GM21528 (cell line): ENCODE measurements around the gene SEMA3F.

Experiments used
- ATAC-seq: cut with Tn5 transposase; IDR thresholded peaks from one replicate; pipeline ENCODE4 v1.9.1; 2021; ENCODE audit warnings: mild to moderate bottlenecking, moderate library complexity; ENCODE audit not compliant: unreplicated experiment, low FRiP score

The SEMA3F gene

DNA sequence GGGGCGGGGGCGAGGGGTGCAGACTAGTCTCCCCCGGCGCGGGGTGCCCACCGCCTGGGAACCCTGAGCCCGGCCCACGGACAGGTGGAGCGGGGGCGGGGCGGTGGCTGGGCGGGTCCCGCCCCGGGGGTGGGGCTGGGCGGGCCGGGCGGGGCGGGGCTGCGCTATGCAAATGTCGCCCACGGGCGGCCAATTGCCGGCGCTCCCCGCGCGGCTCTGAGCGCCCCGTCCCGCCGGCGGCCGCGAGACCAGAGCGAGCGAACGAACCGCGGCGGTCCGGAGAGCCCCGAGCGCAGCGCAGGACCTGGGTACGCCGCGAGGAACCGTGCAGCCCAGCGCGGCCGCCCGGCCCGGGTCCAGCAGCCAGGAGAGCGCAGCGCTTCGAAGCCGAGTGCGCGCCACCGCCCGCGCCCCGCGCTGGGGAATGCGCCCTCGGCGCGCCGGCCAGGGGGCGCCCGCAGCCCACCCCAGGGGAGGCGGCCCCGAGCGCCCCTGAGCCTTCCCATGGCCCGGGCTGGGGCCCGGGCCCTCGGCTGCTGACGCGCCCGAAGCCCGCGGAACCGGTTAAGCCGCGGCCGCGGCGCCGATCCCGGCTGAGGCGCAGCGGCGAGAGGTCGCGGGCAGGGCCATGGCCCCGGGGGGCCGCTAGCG, at the start of gene SEMA3F:
Gene SEMA3F (plus strand): TSS at position 485 of the 651 bp plus-strand sequence. CDS start 4,299 bp downstream, outside the sequence.
- ATAC-seq = peak; percentile 69

DNA sequence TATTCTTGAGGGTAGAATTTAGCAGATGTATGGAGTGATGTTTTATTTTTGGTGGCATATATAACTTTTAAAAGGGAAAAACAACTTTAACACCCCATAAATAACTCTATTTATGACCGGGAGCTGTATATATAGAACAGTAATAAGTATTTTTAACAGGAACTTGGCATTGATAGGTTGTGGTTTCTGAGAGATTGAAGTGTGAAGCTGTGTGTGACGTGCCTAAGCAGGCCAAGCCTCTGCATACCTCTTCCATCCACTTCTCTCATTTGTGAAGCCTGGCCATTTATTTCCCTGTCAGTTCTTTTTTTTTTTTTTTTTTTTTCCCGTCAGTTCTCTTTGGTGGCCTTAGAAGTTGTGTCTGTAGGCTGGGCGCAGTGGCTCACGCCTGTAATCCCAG, 43.4 kb upstream of the SEMA3F start:
- no peak for ATAC-seq

DNA sequence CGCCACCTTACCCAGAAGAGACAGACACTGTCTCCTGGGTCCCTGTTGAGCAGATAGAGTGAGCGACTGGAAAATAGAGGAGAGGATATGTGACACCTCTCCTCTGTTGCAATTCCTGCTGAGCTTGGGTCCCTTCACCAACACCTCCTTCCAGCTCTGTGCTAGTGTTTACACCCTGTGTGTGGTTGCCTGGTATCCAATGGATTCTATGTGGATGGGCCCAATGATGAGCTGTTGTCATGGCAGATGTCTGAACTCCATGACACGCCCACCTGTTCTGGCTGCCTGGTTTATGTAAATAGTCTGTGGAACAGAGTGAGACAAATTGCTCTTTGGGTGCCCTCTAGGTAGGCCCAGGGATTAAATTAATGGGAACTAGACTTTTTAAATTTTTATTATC, 42.7 kb upstream of the SEMA3F start:
- ATAC-seq = no peak

DNA sequence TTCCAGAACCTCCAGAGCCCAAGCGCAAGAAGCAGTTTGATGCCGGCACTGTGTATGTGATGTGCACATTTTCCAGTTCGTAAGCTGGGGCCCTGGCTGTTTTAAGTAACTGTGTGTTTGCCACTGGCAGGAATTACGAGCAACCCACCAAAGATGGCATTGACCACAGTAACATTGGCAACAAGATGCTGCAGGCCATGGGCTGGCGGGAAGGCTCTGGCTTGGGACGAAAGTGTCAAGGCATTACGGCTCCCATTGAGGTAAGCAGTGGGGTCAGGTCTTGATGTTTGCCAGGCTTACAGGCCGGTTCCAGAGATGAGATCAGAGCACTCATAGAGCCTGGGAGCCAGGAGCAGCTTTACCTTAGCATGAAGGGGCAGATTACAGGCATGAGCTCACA, 38.0 kb upstream of the SEMA3F start:
- no peak for ATAC-seq

DNA sequence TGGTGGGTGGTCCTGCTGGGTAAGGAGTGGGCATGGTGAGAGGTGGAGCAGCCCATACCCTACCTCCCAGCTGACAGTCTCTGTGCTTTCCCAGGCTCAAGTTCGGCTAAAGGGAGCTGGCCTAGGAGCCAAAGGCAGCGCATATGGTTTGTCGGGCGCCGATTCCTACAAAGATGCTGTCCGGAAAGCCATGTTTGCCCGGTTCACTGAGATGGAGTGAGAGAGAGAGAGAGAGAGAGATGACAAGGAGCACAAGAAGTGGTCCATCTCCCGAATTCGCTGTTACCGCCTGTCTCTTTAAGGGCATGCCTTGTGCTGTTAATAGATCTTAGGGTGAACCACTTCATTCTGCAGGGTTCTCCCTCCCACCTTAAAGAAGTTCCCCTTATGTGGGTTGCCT, 36.9 kb upstream of the SEMA3F start:
- ATAC-seq = no peak

DNA sequence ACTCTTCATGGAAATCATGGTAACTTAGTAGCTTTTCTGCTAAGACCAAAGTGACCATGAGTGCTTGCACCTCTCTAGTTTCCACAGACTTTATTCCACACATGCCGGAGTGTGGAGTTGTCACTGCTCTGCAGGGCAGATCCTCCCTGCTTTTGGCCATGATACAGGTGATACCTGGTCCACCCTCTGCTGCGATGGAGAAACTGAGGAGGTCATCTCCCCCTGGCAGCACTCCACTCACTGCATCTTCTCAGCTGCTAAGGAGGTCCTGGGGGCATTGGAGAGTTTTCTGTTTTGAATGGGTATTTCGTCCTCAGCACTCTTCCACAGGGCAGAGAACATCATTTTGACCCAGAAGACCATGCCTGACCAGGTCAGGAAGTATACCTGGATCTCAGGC, 35.3 kb upstream of the SEMA3F start:
- no peak for ATAC-seq

DNA sequence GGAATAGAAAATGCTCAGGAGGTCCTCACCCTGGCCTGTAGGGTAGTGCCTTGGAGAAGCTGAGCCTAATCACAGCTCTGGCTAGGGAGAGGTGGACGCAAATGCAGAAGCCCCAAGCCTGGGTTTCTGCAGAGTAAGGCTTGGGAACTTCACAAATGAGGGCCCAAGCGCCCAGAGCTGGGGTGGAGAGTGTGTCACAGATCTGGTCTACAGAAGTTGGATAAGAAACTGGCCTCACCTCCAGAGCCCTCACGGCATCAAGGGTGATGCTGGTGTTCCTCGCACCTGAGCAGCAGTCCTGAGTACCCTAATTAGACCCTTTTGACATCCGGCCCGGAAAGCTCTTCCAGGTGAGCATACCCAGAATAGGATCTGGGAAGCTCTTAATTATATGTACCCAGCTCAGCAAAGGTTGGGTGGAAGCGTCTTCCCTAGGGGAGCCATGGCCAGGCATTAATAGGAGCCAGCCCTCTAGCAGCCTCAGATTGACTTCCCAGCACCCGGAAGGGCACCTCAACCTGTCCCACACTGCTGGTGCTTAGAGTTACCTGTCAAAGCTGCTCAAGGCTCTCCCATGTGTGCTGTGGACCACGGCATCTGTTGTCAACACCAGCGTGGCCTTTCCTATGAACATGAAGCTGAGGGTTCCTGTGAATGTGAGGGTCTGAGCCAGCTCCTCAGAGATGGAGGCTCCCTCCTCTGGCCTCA, 34.6 kb upstream of the SEMA3F start:
- ATAC-seq = no peak

DNA sequence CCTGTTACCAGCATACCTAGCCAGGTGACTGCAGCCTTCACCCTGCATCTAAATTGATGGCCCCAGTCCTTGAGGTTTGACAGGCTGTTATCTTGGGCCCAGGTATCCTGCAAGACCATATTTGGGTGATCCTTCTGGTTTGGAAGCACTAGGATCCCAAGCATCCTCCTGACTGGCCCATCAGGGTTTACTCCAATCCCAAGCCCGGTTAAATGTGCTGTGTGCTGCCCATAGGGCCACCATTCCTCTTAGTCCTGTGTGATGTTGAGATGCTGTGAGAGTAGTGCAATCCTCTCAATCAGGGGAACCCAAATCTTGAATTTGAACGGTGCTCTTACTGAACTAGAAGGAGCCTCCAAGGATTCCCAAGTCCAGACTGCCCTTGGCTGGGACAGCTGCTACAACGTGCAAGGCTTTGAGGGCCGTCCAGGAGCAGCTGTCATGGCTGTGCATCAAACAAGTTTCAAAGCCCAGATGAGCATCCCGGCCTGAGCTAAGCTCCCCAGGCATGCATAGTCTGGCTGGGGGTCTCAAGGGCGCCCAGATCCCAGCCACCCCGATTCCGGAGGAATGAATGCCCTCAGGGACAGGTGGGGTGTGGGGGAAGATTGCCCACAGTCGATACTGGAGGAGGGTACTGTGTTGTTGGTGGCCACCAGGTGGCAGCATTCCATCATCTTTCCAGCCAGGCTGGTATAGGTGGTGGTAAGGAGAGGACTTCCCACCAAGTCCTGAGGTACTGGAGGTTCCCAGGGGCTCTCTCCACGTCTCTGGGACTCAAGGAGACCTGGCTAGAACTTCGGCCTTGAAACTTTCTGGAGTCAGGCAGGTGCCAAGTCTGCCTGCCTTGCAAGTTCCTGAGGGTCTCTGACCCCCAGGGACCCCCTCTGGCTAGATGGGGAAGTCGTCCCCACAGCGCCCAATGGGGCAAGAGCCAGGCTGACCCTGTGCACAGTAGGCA, 33.8 kb upstream of the SEMA3F start:
- peak; percentile 74 for ATAC-seq

DNA sequence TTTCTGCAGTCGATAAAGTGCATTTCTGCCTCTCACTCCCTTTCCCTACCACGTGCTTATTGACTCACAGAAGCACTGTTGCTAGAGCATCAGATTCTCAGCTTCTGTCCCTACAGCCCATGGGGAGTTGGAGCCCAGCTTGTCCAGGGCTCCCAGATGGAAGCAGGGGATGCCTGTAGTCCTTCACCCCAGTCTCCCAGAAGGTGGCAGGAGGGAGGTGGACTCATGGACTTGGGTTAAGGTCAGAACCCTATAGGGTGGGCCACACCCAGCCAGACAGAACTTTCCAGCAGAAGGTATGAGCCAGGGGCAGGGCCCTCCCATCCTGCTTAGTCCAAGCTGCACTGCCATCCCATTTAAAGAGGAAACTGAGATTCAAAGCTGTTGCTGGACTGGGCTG, 33.1 kb upstream of the SEMA3F start:
- ATAC-seq = no peak

DNA sequence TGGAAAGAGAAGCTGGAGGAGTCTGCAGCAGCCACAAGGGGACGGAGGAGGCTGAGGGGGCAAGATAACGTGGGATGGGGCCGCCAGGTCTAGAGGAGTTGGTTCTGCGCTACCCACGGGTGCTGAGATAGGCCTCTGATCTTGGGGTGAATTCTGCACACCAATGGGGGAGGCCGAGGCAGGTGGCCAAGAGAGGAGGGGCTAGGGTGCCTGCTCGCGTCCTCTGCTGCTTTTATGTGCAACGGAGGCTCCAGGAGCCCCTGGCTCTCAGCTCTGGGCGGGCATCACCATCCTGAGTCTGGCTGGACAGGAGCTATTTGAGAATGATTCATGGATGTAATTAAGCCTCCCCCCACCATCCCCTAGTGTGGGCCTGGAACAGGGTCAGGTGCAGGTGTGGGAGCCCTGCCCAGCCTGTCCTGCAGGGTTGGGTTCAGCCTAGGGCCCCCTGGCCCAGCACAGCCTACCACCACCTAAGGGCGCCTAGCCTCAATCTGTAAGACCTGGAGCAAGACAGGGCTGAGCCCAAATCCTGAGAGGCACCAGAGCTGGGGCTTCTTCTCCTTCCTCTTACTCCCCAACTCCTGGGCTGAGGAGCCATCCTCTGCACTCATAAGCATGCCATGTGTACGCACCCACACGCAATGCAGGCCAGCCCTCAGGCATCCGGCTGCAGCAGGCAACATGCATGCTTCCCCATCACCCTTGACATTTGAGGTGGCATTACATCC, 32.3 kb upstream of the SEMA3F start:
- ATAC-seq = no peak

DNA sequence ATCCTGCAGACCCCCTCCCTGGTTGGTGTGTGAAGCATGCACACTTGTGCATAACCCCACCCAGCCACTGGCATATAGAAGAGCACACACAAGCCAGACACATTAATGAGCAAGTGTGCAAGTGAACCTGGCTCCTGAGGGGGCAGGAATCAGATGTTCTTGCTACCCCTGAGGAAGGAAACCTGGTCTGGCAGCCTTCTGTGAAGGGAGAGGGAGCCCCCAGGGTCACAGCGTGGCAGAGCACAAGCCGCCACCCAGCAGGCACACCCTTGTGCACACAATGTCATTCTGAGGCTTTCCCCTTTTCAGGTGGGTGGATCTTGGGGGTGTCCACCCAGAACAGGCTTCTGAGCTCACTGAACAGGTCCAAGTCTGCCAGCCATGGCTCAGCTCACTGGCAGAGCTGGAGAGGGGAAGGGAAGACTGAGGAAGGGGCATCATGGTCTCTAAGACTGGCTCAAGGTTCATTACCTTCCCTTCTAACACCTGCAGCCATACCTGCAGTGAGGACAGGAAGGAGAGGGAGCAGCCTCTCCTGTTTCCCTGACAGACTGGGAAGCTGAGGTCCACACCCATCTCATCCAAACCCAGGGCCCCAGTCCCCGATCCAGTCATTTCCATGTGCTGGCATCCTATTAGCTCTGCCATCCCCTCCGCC, 31.6 kb upstream of the SEMA3F start:
- no peak for ATAC-seq

DNA sequence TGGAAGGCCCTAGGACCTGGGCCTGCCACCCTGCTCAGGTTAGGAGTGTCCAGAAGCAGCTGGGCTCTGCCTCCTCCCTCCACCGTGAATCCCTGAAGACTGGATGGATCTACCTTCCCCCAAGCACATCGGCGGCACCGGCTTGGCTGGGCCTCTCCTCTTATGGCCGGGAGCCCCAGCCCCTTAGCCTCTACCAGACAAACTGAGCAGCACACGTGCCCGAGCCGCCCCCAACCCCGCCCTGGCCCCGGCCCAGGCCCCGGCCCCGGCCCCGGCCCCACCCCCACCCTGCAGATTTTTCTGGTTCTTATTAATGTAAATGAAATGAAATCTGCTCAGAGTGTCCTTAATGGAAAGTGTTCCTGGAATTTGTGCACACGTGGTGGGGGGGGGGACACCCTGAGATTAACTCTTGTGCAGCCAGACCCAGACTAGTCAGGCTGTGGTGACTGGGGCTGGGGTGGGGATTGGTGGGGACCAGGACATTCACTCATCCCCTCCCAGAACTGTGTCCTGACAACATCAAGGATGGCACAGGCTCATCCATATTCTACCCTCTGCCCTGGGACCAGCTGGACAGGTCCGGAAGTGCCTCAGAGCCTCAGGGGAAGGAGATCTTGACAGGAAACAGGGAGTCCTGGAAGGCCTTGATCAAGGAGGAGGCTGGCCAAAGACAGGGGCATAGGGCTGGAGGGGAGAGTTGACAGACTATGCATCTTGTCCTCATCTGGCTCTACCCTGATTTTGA, 30.9 kb upstream of the SEMA3F start:
- no peak for ATAC-seq

DNA sequence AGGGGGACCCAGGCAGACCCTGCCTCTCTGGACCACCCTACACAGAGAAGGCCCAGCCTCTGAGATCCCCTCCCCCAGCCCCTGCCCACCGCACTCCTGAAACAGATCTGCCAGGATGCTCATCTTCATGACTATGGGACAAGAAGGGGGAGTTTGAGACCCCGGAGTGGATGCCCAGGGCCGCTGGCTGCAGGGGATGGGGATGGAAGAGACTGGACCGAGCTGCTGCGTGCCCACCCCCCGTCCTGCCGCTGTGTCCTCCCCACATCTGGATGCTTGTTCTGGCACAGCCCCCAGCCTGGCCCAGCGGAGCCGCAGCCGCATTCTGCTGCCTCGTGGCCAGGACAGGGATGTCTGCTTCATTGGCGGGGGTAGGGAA, 30.3 kb upstream of the SEMA3F start:
- ATAC-seq = no peak

DNA sequence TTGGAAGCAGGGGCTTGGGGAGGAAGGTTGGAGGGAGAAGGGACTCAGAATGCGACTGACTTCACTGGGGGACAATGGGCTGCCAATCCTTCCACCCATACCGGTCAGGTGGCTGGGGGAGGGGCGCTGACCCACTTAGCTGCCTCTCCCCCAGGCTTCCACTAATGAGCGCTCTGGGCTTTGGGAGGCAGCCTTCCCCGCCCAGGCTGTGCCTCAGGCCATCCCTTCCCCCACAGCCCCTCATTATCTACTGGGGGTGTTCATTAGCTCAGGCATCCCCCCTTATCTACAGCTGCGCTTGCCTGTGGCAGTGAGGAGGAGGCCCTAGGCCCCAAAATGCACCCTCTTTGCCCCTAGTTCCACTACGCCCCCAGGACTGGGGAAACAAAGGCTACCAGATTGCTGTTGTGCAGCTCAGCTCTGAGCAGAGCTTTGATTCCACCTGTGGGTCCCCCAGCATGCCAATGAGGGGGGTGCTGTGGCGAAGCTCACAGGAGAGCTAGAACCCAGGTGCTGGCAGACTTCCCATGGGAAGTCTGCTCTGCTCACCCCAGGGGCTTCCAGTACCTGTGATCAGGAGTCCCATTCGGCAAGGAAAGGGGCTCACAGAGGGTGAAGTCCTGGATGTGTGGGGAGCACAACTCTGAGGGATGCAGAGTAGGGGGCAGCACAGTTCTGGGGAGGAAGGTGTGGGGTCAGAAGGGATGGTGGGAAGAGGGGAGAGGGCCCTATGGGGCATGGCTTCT, 29.4 kb upstream of the SEMA3F start:
- no peak for ATAC-seq

DNA sequence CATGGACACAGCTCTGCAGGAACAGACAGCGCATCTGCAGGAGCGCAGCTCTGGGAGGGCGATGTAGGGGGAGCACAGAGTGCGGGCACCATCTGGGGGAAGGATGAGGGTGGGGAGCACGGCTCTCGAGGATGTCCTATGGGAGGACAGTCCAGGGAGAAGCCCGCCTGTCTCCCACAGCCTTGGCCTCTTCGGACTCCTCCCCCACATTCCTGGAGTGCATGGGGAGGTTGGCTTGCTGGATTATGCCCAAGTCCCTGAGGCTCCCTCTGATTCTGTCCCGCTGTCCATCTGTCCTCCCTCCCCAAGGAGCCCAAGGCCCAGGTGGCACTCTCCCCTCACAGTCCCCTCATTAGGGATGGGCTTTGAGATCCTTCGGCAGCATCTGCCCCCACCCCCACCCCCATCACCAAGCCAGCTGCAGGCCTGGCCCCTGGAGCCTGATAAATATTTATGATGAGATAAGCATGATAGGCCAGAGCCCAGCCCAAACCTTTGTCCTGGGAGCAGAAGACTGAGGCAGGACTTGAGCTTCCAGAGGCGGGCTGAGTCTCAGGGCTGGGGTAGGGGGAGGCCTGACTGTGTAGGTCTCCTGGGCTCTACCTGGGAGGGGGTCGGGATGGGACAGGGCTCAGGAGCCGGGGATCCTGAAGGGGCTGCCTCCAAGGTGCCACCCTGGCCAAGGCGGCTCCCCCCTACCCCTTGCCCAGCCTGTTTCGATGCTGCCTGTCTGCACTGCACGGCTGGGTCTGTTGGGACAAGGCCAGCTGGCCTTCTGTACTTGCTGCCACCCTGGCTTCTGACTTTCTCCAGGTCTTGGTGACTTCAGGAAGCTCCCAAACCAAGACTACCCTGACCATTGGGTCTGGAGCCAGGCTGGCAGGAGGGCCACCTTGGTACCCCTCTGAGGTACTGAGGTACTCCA, 28.6 kb upstream of the SEMA3F start:
- no peak for ATAC-seq

DNA sequence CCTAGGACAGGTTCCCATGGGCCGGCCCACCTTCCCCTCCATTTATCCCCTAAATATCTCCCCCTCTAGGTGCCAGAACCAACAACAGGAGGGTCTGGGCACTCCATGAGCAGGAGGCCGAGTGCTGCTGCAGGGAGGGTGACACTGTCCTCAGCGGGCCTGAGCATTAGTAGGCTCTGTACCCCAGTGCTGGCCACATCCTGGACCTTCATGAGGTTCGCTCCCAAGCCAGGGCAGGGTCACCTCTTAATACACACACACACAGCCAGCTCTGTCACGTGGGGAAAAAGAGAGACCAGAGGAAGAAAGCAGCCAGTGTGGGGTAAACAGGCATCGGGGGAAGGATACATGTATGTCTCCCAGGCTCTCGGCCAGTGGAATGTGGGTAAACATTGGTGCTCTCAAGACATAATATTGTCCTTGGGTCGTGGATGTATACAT, 27.9 kb upstream of the SEMA3F start:
- ATAC-seq = no peak

DNA sequence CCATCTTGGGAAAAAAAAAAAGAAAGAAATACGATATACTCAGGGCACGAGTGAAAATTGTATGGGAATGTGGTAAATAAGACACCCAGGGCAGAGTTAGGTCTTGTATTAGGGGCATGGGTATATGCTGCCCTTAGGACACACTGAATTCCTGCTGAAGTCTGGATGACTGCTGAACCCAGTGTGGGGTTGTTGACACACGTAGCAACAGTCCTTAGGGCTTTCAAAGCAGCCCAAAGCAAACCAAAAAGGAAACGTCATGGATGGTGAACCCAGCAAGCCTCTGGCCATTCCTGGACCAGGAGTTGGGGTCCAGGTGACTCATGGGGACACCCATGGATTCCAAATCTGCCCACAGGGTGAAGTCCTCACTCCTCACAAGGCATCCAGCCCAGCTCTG, 27.1 kb upstream of the SEMA3F start:
- ATAC-seq = no peak

DNA sequence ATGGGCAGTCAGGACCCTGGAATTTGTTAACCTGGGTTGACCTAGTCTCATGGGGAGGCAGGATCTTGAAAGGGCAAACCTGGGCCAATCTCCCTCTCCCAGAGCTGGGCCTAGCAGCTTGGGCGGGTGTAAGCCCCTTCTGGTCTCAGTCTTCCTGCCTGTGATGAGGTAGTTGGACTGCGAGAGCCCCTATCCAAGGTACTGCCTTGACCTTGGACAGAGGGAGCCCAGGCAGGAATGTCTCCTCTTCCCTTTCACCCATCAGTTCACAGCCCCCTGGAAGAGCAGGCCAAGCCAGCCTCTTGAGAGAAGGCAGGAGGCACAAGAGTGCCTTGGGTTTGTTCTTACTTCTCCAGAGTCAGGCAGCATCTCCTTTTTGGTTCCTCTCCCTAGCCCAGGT, 24.7 kb upstream of the SEMA3F start:
- ATAC-seq = no peak
